Measurements from ENCODE around the gene BNIP5. TPM values are rescaled to one million over a fixed set of nuclear protein-coding genes. Genes with fewer than 3 reads are reported as not detected.

BNIP5 gene
- total and polyA plus RNA-seq, 2 of the 13 experiments (the other 11 are each of a cell fraction or from before 2014, with no cell fraction given) = not detected

DNA sequence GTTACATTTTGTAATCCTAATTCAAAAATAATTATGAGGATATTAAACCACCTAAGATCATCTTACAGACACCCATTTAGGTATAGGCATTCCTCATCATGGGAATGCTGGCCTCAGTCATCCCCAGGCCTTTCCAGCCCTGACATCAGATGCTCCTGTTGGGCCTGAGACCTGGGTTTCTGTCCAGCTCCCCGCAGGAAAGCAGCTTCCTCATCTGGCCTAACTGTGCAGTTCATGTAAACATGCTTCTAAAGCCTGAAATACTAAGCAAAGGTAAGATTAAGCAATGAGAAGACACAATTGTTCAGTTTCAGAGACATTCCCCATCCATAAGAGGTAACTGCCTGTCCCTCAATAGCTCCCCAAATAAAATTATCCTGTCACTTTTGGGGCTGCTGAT lies 31.7 kb upstream of the BNIP5 start:
- peaks cover 4 to 30% of the 10 kb centered on the region in 2 experiments; a peak in 4 of 5 replicates for H3K27me3 ChIP-seq (ENCODE audit: control insufficient read depth in 1 of 2, insufficient read depth in 2 of 2, low read length in 2 of 2)
- ATAC-seq (no peak), FAIRE-seq (no peak), DNase-seq (ENCODE audit: low spot score) (no peak)
- H3K36me3 ChIP-seq (replicated peaks in 1 of 2; ENCODE audit: control insufficient read depth in 1 of 2, insufficient read depth in 2 of 2, low read length in 2 of 2) = no peaks in the 10 kb centered on the region
- no peaks in the 10 kb centered on the region for H3K79me2 ChIP-seq (ENCODE audit: insufficient read depth, low read length)
- no TSS peak for BruUV-seq (replicated peaks)
- in situ Hi-C loops (cut with HindIII; ENCODE audit: extremely low pct_ligation_motif_present, low pct_unique_long_range_greater_than_20kb) = no loop called here
- no peak overlapping the region for H3K4me3 ChIP-seq (replicated peaks in 1 of 3; ENCODE audit: insufficient read depth in 1 of 3, low read depth in 2 of 3, low read length in 3 of 3)
- no peak overlapping the region for H2AFZ ChIP-seq (ENCODE audit: low read length)
- no peak for TF ChIP-seq ONECUT2 (CRISPR knock-in tag; IDR thresholded peaks at IDR 0.05)
- TF ChIP-seq ZNF468 (CRISPR knock-in tag; IDR thresholded peaks at IDR 0.05) = no peak
- TF ChIP-seq, protein P1, sequence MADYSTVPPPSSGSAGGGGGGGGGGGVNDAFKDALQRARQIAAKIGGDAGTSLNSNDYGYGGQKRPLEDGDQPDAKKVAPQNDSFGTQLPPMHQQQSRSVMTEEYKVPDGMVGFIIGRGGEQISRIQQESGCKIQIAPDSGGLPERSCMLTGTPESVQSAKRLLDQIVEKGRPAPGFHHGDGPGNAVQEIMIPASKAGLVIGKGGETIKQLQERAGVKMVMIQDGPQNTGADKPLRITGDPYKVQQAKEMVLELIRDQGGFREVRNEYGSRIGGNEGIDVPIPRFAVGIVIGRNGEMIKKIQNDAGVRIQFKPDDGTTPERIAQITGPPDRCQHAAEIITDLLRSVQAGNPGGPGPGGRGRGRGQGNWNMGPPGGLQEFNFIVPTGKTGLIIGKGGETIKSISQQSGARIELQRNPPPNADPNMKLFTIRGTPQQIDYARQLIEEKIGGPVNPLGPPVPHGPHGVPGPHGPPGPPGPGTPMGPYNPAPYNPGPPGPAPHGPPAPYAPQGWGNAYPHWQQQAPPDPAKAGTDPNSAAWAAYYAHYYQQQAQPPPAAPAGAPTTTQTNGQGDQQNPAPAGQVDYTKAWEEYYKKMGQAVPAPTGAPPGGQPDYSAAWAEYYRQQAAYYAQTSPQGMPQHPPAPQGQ (CRISPR knock-in tag; IDR thresholded peaks at IDR 0.05; ENCODE audit: borderline replicate concordance) = no peak
- no peak for TF ChIP-seq IRX3 (CRISPR knock-in tag; IDR thresholded peaks at IDR 0.05; ENCODE audit: borderline replicate concordance, low read depth)
- no peak for TF ChIP-seq SNAI1 (CRISPR knock-in tag; IDR thresholded peaks at IDR 0.05; ENCODE audit: borderline replicate concordance)
- TF ChIP-seq MEF2D (CRISPR knock-in tag; IDR thresholded peaks at IDR 0.05) = no peak
- TF ChIP-seq, protein P2, sequence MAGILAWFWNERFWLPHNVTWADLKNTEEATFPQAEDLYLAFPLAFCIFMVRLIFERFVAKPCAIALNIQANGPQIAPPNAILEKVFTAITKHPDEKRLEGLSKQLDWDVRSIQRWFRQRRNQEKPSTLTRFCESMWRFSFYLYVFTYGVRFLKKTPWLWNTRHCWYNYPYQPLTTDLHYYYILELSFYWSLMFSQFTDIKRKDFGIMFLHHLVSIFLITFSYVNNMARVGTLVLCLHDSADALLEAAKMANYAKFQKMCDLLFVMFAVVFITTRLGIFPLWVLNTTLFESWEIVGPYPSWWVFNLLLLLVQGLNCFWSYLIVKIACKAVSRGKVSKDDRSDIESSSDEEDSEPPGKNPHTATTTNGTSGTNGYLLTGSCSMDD (CRISPR knock-in tag; IDR thresholded peaks at IDR 0.05) = no peak
- no peak for TF ChIP-seq ZNF12 (CRISPR knock-in tag; IDR thresholded peaks at IDR 0.05)
- TF ChIP-seq TEAD3 (CRISPR knock-in tag; optimal IDR thresholded peaks at IDR 0.05; ENCODE audit: borderline replicate concordance) = no peak
- peaks cover 9% of the 10 kb centered on the region for H3K4me1 ChIP-seq (ENCODE audit: insufficient read depth, low read length)
- no peak overlapping the region for H3K27ac ChIP-seq (ENCODE audit: extremely low read length, insufficient read depth, low read length)
- H3K4me2 ChIP-seq (ENCODE audit: low read depth, low read length) = no peak overlapping the region
- 45% methylated on average over 1 of the region's 1 CpG for WGBS (ENCODE audit: low lambda C conversion rate)
- ChIA-PET CTCF (ENCODE audit: low intra/inter-chr PET ratio, low total read pairs) (no interaction called here), POLR2A (no interaction called here)
- no peaks in the 10 kb centered on the region for H3K9me3 ChIP-seq (ENCODE audit: low read length)
- H3K9ac ChIP-seq (ENCODE audit: insufficient read depth, low read depth, low read length) = no peak overlapping the region
- intact Hi-C loops (cut with micrococcal nuclease; ENCODE audit: unreplicated experiment) = no loop called here
- H4K20me1 ChIP-seq (ENCODE audit: insufficient read depth, low read length) = no peaks in the 10 kb centered on the region

Data from HepG2 (cell line).